Right atrium auricular region (tissue), 2 donors: ENCODE results near the gene VKORC1. TPM values are rescaled to one million over a fixed set of nuclear protein-coding genes. Genes with fewer than 3 reads are reported as not detected.

ENCODE experiments used
- DNase-seq: peaks from one replicate; pipeline ENCODE4 v3.0.0-alpha.2; 2019; ENCODE audit warnings: low spot score
- H3K27ac ChIP-seq, 2 donors: fragments of 200-600 bp; sonication (generic); 1 replicate in 1 of 2; 2 replicates in 1 of 2; pipeline ENCODE4 v1.5.1; 2016 to 2019
- H3K27me3 ChIP-seq, 2 donors: fragments of 200-600 bp; sonication (generic); one replicate each; pipeline versions ENCODE4 v1.5.1 to v1.6.0; 2017 to 2019
- H3K36me3 ChIP-seq: fragments of 200-600 bp; sonication (generic); one replicate; pipeline ENCODE4 v1.5.1; 2016
- H3K4me1 ChIP-seq, 2 donors: fragments of 200-600 bp; sonication (generic); one replicate each; pipeline versions ENCODE4 v1.5.1 to v1.6.0; 2017 to 2019
- H3K4me3 ChIP-seq, 2 donors: fragments of 200-600 bp; sonication (generic); 1 replicate in 1 of 2; 2 replicates in 1 of 2; pipeline ENCODE4 v1.5.1; 2017 to 2019; ENCODE audit warnings: mild to moderate bottlenecking in 1 of 2, moderate library complexity in 1 of 2
- H3K9me3 ChIP-seq, 2 donors: fragments of 200-600 bp; sonication (generic); one replicate each; pipeline ENCODE4 v1.5.1; 2019
- CTCF ChIP-seq, 2 donors: fragments of 200-600 bp; sonication (generic); IDR thresholded peaks; one replicate each; pipeline ENCODE4 v1.5.1; 2019; ENCODE audit warnings: antibody characterized with exemption in 2 of 2
- total RNA-seq, 2 donors: library from RNA; depleted of rRNA; stranded (reverse); fragments of >200 nt; gene quantifications; one replicate each; pipeline ENCODE4 v1.1.0, GENCODE V29; 2016

The VKORC1 gene
- total RNA-seq, 2 donors from 2014 or later: 64.9 to 71.8 TPM

GRCh38 chr16:31083081-31083480 lies 11.5 kb downstream of the VKORC1 start:
- Histone ChIP-seq H3K9me3 (no peaks in the 10 kb centered on the region), H3K27me3 (no peaks in the 10 kb centered on the region), H3K4me1 (peaks cover 0 to 7% of the 10 kb centered on the region in 2 donors), H3K4me3 (no peak overlapping the region), H3K27ac (no peak overlapping the region), H3K36me3 (peaks cover 57% of the 10 kb centered on the region)
- TF ChIP-seq CTCF (IDR thresholded peaks at IDR 0.05): no peak
- no peak for DNase-seq

- no peak for TF ChIP-seq CTCF (IDR thresholded peaks at IDR 0.05)
Measured at GRCh38 chr16:31082368-31083045, 12.1 kb downstream of the VKORC1 start.

GRCh38 chr16:31081428-31082351 lies 12.9 kb downstream of the VKORC1 start:
- TF ChIP-seq CTCF (IDR thresholded peaks at IDR 0.05): no peak
- Histone ChIP-seq H3K4me1 (peaks cover 0 to 7% of the 10 kb centered on the region in 2 donors), H3K27me3 (no peaks in the 10 kb centered on the region), H3K27ac (no peak overlapping the region), H3K36me3 (peaks cover 71% of the 10 kb centered on the region), H3K4me3 (no peak overlapping the region), H3K9me3 (no peaks in the 10 kb centered on the region)
- DNase-seq: no peak

More at GRCh38 chr16:31082368-31083045, 12.1 kb downstream of the VKORC1 start:
- Histone ChIP-seq H3K36me3 (peaks cover 63% of the 10 kb centered on the region), H3K27ac (no peak overlapping the region), H3K9me3 (no peaks in the 10 kb centered on the region), H3K4me1 (peaks cover 0 to 7% of the 10 kb centered on the region in 2 donors), H3K27me3 (no peaks in the 10 kb centered on the region), H3K4me3 (no peak overlapping the region)
- no peak for DNase-seq

- Histone ChIP-seq H3K9me3 (no peaks in the 10 kb centered on the region), H3K4me1 (peaks cover 0 to 7% of the 10 kb centered on the region in 2 donors), H3K36me3 (peaks cover 75% of the 10 kb centered on the region), H3K4me3 (no peak overlapping the region), H3K27me3 (no peaks in the 10 kb centered on the region), H3K27ac (no peak overlapping the region)
- no peak for TF ChIP-seq CTCF (IDR thresholded peaks at IDR 0.05)
- no peak for DNase-seq
Measured at GRCh38 chr16:31080756-31081419, 13.7 kb downstream of the VKORC1 start.

GRCh38 chr16:31080035-31080629 lies 14.5 kb downstream of the VKORC1 start:
- Histone ChIP-seq H3K4me1 (peaks cover 0 to 13% of the 10 kb centered on the region in 2 donors), H3K4me3 (no peak overlapping the region), H3K27me3 (no peaks in the 10 kb centered on the region), H3K27ac (no peak overlapping the region), H3K36me3 (peaks cover 75% of the 10 kb centered on the region), H3K9me3 (no peaks in the 10 kb centered on the region)
- no peak for DNase-seq
- TF ChIP-seq CTCF (IDR thresholded peaks at IDR 0.05): no peak
